Lung (tissue), 12 donors: ENCODE data around the gene THADA. TPM values are rescaled to one million over a fixed set of nuclear protein-coding genes. Genes with fewer than 3 reads are reported as not detected.
A peak's percentile ranks its signal among the peaks of the same experiment; 100 is the strongest.

Source experiments
- ATAC-seq: fragments of 200-7000 bp; cut with Tn5 transposase; one replicate; pipeline ENCODE4 v1.9.1; 2020; ENCODE audit warnings: moderate number of reproducible peaks; ENCODE audit not compliant: insufficient read depth, low FRiP score
- DNase-seq, 3 donors: peaks; one replicate each; pipeline ENCODE4 v3.0.0-alpha.2; 2013 to 2017
- H3K27ac ChIP-seq, 2 donors: one replicate each; pipeline ENCODE4 v1.5.1; 2013; ENCODE audit warnings: mild to moderate bottlenecking in 2 of 2, moderate library complexity in 2 of 2, control low read depth in 1 of 2, inconsistent platforms in 1 of 2, low read depth in 1 of 2, low read length in 1 of 2
- H3K27me3 ChIP-seq, 3 donors: one replicate each; pipeline ENCODE4 v1.5.1; 2013; ENCODE audit warnings: low read length in 2 of 3; ENCODE audit not compliant: control insufficient read depth in 3 of 3, insufficient read depth in 3 of 3
- H3K36me3 ChIP-seq, 4 donors: one replicate each; pipeline ENCODE4 v1.5.1; 2013; ENCODE audit warnings: low read length in 4 of 4, mild to moderate bottlenecking in 1 of 4, moderate library complexity in 1 of 4; ENCODE audit not compliant: control insufficient read depth in 4 of 4, insufficient read depth in 4 of 4
- H3K4me1 ChIP-seq, 5 donors: one replicate each; pipeline ENCODE4 v1.5.1; 2013; ENCODE audit warnings: low read length in 5 of 5, mild to moderate bottlenecking in 2 of 5, moderate library complexity in 1 of 5; ENCODE audit not compliant: control insufficient read depth in 5 of 5, insufficient read depth in 5 of 5
- H3K4me3 ChIP-seq: one replicate; pipeline ENCODE4 v1.5.1; 2013; ENCODE audit warnings: mild to moderate bottlenecking, control low read depth, moderate library complexity
- H3K9ac ChIP-seq, 2 donors: one replicate each; pipeline ENCODE4 v1.5.1; 2013; ENCODE audit warnings: low read length in 2 of 2, control low read depth in 1 of 2; ENCODE audit not compliant: insufficient read depth in 1 of 2
- H3K9me3 ChIP-seq, 4 donors: one replicate each; pipeline ENCODE4 v1.5.1; 2013; ENCODE audit warnings: low read length in 3 of 4, mild to moderate bottlenecking in 1 of 4, moderate library complexity in 1 of 4; ENCODE audit not compliant: control insufficient read depth in 4 of 4, insufficient read depth in 3 of 4
- WGBS, 2 donors: extraction: QIAGEN DNeasy Blood & Tissue Kit; methylation state at CpG; one replicate each; pipeline ENCODE4 v1.1.7; 2013; 5-methylcytosine and 5-hydroxymethylcytosine counted together
- polyA plus RNA-seq, 2 donors: library from polyadenylated mRNA; stranded (reverse); fragments of 200-250 nt; gene quantifications; one replicate each; pipeline ENCODE4 v1.2.1, GENCODE V29; 2013
- total RNA-seq, 2 donors: library from RNA; depleted of rRNA in 1 of 2; stranded (reverse); fragments of >200 nt in 1 of 2; gene quantifications; one replicate each; pipeline ENCODE4 v1.2.1, GENCODE V29; 2014 to 2021
- TF ChIP-seq, protein P1 (sequence below): IDR thresholded peaks from 2 replicates; pipeline ENCODE4 v1.5.1; 2012; ENCODE audit warnings: mild to moderate bottlenecking; ENCODE audit errors: control extremely low read depth, extremely low read depth
- donor health status: control.
- donor health status: control.
- donor health status: Bipolar disorder and iron deficiency.
- donor health status: healthy.
- donor health status: DM: yes; HTN: yes; CAD: no.

THADA gene
- total and polyA plus RNA-seq, 4 donors, result 11.3 to 72.5 (median 25.2) TPM

DNA sequence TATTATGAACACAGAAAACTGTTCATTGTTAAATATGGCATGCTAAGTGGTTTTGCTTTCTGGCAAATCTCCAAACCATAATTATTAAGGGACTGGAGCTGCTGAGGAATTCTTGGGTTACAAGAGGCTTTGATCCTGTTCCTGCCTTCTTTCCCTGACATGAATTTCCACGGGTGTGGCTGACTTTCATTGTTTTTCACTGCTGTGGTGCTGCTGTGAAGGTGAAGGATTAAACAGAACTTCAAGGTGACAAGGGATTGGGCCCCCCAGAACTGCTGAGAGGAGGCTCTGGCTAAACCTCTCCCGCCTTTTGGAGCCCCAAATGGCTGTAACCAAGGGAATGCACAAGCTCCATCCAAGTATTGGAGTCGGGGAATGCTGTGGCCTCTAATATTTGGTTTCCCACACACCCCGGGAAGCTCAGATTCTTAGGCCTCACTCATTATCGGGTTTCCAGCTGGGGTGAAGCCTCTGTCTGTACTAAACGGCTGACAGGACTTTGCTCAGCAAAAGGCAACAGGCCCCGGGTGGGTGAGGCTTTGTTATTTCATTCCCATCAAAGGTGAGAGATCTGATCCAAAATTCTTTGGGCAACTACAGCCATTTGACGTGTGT, 340.4 kb downstream of the THADA start:
- ATAC-seq, result no peak
- no peak overlapping the region for H3K27ac ChIP-seq
- TF ChIP-seq, protein P1, sequence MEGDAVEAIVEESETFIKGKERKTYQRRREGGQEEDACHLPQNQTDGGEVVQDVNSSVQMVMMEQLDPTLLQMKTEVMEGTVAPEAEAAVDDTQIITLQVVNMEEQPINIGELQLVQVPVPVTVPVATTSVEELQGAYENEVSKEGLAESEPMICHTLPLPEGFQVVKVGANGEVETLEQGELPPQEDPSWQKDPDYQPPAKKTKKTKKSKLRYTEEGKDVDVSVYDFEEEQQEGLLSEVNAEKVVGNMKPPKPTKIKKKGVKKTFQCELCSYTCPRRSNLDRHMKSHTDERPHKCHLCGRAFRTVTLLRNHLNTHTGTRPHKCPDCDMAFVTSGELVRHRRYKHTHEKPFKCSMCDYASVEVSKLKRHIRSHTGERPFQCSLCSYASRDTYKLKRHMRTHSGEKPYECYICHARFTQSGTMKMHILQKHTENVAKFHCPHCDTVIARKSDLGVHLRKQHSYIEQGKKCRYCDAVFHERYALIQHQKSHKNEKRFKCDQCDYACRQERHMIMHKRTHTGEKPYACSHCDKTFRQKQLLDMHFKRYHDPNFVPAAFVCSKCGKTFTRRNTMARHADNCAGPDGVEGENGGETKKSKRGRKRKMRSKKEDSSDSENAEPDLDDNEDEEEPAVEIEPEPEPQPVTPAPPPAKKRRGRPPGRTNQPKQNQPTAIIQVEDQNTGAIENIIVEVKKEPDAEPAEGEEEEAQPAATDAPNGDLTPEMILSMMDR, result no peak

DNA sequence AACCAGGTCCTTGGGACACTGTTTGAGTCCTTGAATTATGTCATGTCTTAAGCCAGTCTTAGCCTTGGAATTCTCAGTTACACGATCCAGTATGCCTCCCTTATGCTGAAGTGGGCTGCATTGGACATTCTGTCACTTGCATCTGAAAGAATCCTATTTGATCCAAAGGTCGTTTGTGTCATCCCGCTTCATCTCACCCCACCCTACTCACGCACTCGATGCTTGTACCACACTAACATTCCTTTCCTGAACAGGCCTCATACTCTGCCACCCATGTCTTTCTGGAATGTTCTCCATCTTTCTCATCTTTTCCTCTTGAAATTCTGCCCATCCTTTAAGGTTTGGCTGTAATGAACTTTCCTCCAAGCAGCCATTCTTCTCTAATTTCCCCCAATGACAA, 341.5 kb downstream of the THADA start:
- ATAC-seq, result no peak
- 92 to 95% methylated on average over 5 of the region's 5 CpGs for WGBS, 2 donors
- TF ChIP-seq, protein P1, result no peak
- H3K4me1 ChIP-seq, result peaks cover 2 to 31% (median 16%) of the 10 kb centered on the region in 5 donors
- no peak overlapping the region for H3K27ac ChIP-seq
- no peaks in the 10 kb centered on the region for H3K9me3 ChIP-seq
- no peak overlapping the region for H3K4me3 ChIP-seq
- DNase-seq, result no peak
- H3K36me3 ChIP-seq, result peaks cover 0 to 9% (median 0%) of the 10 kb centered on the region in 4 donors
- no peaks in the 10 kb centered on the region for H3K27me3 ChIP-seq
- no peak overlapping the region for H3K9ac ChIP-seq

More for the DNA sequence above, 340.4 kb downstream of the THADA start:
- peaks cover 2 to 31% (median 16%) of the 10 kb centered on the region in 5 donors for H3K4me1 ChIP-seq
- H3K9ac ChIP-seq, result no peak overlapping the region
- H3K4me3 ChIP-seq, result no peak overlapping the region
- peak; percentile 34 to 77 (median 72) for DNase-seq
- no peaks in the 10 kb centered on the region for H3K27me3 ChIP-seq
- WGBS, 2 donors, result 69 to 72% methylated on average over 8 of the region's 8 CpGs
- H3K9me3 ChIP-seq, result no peaks in the 10 kb centered on the region
- H3K36me3 ChIP-seq, result peaks cover 0 to 9% (median 0%) of the 10 kb centered on the region in 4 donors

DNA sequence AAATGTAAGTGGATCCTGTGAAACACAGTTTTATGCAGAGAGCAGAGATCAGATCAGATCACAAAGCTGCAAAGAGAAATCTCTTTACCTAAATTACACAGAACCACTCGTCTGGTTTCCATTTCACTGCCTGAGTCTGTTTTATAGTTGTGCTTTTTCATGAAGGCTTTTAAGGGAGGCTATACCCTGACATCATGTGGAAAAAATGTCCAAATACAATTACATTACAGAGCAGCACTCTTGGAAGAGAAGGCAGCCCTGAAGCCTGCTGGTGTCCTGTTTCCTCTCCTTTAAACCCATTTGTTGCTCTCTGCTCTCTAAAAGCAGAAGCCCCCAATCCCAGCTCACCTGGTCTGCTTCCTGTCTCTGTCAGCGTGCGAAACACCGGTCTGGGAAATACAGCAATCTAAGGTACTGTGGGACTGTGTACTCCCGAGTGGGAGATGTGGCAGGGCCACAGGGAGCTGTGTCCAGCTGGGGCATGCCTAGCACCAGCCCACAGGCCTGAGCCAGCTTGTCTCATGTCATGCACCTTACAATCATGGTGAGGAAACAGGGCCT, 344.6 kb downstream of the THADA start:
- no peak for ATAC-seq
- Histone ChIP-seq H3K27ac (peak overlapping the region in 1 of 2 donors; percentile 57), H3K27me3 (no peaks in the 10 kb centered on the region), H3K9ac (peak overlapping the region in 1 of 2 donors; percentile 84), H3K9me3 (no peaks in the 10 kb centered on the region), H3K4me3 (no peak overlapping the region), H3K36me3 (peaks cover 0 to 6% (median 0%) of the 10 kb centered on the region in 4 donors), H3K4me1 (peaks cover 2 to 24% (median 16%) of the 10 kb centered on the region in 5 donors)
- 65 to 66% methylated on average over 5 of the region's 5 CpGs for WGBS, 2 donors
- TF ChIP-seq, protein P1, result no peak
- peak; percentile 47 to 92 (median 88) for DNase-seq
